Measurements from ENCODE around the gene RAB11FIP3.

DNA sequence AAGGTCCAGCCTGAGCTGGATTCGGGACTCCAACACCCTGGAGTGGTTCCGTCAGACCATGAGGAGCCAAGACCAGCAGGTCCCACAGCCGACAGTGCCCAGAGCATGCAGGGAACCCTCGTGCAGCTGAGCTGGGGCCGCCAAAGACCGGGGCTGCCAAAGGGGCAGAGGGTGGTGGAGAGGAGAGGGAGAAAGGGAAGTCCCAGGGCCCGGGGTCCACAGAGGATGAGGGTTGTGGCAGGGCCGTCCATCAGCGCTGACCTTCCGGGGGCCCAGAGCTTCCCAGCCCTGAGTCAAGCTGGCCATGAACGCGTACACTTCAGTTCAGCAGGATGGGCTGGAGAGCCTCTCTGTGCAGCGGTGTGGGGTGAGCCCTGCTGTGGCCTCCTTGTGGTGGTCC is 95.4 kb downstream of the RAB11FIP3 start:
- TF ChIP-seq, protein P1, sequence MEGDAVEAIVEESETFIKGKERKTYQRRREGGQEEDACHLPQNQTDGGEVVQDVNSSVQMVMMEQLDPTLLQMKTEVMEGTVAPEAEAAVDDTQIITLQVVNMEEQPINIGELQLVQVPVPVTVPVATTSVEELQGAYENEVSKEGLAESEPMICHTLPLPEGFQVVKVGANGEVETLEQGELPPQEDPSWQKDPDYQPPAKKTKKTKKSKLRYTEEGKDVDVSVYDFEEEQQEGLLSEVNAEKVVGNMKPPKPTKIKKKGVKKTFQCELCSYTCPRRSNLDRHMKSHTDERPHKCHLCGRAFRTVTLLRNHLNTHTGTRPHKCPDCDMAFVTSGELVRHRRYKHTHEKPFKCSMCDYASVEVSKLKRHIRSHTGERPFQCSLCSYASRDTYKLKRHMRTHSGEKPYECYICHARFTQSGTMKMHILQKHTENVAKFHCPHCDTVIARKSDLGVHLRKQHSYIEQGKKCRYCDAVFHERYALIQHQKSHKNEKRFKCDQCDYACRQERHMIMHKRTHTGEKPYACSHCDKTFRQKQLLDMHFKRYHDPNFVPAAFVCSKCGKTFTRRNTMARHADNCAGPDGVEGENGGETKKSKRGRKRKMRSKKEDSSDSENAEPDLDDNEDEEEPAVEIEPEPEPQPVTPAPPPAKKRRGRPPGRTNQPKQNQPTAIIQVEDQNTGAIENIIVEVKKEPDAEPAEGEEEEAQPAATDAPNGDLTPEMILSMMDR (IDR thresholded peaks at IDR 0.05 in 8 of 11, conservative IDR thresholded peaks at IDR 0.05 in 3 of 11), result no peak
- TF ChIP-seq POLR2AphosphoS5 (IDR thresholded peaks at IDR 0.05) (no peak), POLR2A (IDR thresholded peaks at IDR 0.05) (no peak)

Measured in spleen (tissue), 7 donors.